ENCODE measurements around the gene RHOT2.

Gene RHOT2

DNA sequence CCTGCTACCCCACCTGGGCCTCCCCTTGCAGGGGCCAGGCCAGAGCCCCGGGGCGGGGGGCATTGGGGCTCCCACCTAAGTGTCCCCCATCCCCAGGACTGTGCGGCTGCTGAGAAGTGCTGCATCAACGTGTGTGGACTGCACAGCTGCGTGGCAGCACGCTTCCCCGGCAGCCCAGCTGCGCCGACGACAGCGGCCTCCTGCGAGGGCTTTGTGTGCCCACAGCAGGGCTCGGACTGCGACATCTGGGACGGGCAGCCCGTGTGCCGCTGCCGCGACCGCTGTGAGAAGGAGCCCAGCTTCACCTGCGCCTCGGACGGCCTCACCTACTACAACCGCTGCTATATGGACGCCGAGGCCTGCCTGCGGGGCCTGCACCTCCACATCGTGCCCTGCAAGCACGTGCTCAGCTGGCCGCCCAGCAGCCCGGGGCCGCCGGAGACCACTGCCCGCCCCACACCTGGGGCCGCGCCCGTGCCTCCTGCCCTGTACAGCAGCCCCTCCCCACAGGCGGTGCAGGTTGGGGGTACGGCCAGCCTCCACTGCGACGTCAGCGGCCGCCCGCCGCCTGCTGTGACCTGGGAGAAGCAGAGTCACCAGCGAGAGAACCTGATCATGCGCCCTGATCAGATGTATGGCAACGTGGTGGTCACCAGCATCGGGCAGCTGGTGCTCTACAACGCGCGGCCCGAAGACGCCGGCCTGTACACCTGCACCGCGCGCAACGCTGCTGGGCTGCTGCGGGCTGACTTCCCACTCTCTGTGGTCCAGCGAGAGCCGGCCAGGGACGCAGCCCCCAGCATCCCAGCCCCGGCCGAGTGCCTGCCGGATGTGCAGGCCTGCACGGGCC lies 35.2 kb upstream of the RHOT2 start:
- DNase-seq (ENCODE audit: low read depth in 2 of 2) = no peak

DNA sequence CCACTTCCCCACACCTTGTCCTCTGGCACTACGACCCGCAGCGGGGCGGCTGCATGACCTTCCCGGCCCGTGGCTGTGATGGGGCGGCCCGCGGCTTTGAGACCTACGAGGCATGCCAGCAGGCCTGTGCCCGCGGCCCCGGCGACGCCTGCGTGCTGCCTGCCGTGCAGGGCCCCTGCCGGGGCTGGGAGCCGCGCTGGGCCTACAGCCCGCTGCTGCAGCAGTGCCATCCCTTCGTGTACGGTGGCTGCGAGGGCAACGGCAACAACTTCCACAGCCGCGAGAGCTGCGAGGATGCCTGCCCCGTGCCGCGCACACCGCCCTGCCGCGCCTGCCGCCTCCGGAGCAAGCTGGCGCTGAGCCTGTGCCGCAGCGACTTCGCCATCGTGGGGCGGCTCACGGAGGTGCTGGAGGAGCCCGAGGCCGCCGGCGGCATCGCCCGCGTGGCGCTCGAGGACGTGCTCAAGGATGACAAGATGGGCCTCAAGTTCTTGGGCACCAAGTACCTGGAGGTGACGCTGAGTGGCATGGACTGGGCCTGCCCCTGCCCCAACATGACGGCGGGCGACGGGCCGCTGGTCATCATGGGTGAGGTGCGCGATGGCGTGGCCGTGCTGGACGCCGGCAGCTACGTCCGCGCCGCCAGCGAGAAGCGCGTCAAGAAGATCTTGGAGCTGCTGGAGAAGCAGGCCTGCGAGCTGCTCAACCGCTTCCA lies 34.4 kb upstream of the RHOT2 start:
- no peak for DNase-seq (ENCODE audit: low read depth in 2 of 2)

DNA sequence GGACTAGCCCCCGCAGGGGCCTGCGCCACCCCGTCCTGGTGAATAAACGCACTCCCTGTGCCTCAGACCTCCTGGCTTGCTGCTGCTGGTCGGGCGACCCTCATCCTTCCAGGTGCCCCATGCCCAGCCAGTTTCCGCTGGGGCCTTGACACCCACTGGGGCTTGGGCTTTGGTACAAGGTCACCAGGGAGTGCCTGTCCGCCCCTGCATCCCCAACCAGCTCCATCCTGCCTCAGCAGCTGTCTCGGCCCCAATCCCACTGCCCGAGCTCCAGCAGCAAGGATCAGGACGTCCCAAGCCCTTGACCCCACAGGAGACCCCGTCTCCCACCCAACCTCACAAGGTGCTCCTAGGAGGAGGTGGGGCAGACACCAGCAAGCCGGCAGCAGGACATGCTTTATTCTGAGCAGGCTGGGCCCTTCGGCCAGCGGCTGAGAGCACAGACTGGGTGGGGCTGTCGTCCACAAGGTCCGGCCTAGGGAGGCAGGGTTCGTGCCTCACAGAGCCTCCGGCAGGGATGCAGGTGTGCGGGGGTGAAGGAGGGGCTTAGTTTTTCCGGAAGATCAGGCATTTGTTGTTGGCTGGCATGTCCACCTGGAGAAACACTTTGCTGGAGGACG lies 33.8 kb upstream of the RHOT2 start:
- no peak for DNase-seq (ENCODE audit: low read depth in 2 of 2)

DNA sequence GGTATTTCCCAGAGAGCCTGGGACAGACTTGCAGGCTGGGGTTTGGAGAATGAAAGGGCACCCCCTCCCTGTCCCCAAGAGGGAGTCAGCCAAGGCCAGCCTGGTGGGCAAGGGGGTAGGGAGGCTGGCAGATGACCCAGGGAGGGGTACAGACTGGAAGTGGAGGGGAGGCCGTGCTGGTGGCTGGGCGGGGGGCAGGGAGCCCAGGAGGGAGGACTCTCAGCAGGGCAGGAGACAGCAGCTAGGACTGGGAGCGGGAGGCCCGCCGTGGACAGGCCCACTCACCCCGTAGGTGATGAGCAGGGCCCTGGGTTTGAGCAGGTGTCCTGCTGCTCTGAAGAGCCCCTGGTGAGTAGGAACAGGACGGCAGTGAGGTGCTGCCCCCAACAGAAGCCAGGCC lies 32.9 kb upstream of the RHOT2 start:
- no peak for DNase-seq (ENCODE audit: low read depth in 2 of 2)

DNA sequence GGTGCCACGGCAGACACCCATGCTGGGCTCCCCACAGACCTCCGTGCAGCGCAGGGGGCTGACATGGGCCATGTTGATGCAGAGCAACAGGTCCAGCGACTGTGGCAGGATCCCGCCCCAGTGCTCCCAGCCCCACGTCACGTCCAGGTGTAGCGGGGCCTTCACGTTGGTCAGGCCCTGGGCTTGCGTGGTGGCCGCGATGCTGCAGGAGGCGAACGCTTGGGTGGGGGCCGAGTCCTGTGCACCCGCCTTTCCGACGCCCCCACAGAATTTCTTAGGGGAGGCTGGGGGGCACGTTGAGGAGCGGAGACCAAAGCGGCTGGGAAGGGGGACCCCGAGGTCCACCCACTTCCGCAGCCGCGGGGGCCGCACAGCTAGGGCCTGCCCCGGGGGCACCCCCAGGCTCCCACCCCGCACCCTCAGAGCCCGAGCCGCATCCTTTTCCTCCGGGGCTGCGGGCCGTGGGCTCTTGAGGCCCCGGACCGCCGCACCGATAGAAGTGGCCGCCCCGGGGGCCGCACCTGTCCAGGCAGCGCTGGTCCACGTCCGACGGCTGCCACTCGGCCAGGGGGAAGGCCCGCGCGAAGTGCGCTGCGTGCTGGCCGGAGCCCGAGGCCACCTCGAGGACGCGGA lies 32.2 kb upstream of the RHOT2 start:
- no peak for DNase-seq (ENCODE audit: low read depth in 2 of 2)

DNA sequence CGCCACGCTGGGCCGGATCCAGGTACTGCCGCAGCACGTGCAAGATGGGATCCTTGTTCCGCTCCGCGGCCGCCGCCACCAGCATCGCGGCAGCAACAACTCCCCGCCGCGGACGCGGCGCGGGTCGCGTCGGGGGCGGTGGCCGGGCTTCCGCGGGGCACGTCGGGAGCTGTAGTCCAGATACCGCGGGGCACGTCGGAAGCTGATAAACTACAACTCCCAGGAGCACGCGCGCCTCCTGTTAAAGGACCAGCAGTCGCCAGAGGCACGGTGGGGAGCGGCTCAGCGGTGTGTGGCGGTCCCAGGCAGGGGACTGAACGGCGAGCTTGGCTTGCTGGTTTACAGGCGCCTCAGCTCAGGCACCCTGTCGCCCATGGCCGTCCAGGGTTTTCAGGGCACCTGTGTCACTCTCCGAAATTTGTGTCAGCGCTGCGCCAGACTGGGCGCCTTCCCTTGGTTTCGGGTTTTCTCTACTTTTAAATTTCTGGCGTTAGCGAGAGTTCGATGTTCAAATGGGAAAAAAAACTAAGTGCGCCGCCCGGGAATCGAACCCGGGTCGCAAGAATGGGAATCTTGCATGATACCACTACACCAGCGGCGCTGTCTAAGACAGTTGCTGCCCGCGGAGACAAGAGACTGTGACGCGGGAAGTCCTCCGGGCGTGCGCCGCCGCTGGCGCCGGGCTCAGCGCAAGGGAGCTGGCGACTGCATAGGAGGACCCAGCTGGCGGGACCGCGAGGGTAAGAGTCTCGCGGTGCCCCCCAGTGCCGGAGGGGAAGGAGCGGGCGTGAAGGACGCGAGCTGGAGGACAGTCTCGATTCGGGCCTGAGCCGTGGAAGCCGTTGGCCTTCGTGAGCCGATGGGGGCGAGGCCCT lies 31.5 kb upstream of the RHOT2 start, which contains the start of gene METTL26:
TSS of gene METTL26 (minus strand) at position 100 of the 875 bp plus-strand sequence. CDS start at position 85, 15 bp downstream.
- peak; percentile 85 to 89 for DNase-seq (ENCODE audit: low read depth in 2 of 2)

DNA sequence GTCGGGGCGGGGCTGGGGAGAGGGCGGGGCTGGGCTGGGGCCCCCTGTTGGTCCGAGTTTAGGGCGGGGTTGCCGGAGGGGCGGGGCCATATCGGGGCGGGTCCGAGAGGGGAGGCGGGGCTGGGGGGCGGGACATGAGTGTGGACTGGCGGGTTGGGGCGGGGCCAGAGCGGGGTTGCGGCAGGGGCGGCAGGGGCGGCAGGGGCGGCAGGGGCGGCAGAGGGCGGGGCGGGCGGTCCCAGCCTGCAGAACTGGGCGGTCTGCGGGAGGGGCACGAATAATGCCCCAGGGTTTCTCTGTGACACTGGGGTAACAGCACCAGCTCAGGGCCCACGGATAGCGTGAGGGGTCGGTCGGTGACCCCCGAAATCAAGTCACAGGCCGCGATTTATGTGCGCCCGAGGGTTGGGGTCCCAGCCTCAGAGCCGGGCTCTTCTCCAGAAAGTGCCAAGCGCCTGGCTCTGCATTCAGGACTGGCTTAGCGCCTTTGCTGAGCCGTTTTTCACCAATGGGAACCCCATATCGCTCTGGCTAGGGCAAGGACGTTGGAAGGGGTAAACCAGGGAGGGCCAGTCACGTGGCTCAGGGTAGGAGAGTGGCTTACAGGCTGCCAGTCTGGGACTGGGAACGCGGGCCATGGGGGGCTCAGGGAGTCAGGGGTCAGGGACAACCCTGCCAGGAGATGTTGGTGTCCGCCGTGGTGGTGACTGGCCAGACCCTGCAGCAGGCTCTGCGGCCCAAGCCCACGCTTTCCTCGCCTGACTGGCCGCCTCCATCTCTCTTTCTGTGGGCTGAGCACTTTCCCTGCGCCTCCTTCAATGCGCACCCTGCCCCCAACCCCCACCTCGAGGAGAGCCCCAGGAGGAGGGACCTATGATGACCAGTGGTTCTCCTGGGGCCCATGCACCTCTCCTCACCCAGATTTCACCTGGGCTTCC lies 30.6 kb upstream of the RHOT2 start:
- DNase-seq (ENCODE audit: low read depth in 2 of 2) = peak; percentile 79 to 81

DNA sequence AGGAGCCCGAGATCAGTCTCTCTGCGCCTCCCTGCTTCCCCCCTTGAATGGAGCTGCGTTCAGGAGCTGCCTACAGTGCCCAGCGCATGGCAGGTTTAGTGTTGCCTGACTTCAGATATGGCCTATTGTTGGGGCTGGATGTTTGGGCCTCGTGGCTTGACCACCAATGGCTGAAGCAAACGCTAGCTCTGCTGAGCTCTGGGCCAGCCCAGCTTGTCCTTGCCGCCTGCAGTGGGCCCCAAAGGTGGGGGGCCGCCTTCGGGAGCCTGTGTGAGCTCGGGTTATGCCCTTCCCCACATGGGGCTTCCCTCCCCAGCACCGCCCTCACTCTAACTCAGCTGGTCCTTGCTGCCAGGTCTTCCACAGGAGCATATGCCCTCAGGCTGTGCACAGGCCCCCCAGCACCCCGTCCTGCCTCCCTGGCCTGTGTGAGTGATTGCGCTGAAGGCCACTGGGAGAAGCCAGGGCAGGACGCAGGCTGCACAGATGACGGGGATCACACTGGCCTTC lies 29.8 kb upstream of the RHOT2 start:
- no peak for DNase-seq (ENCODE audit: low read depth in 2 of 2)

DNA sequence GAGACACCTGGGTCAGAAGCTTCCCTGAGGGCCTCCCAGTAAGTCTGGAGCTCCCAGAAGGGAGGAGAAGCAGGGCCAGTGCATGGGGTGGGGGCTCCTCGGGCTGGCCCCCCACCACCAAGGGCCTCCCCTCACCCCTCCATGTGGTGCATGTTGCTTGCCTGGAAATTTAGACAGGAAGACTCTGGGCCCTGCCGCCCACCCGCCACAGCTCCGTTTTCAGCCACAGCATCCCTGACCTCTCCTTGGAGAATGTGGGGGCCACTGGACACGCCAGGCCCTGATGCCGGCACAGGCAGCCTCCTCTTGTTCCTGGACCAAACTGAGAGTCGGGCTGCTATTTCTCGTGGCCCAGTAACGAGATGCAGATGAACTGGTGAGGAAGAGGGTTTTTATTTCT lies 29.1 kb upstream of the RHOT2 start:
- no peak for DNase-seq (ENCODE audit: low read depth in 2 of 2)

DNA sequence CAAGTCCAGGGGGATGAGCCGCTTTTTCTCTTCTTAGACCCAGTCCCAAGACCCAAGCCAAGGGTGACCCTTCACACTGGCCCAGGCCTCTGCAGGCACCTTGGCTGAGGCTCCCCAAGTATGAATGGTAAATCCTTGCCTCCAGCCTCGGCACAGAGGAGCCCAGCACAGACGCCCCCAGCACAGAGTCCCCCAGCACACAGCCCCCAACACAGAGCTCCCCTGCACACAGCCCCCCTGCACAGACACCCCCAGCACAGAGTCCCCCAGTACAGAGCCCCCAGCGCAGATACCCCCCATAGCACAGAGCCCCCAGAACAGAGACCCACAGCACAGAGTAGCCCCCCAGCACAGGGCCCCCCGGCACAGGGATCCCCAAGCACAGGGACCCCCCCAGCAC lies 27.3 kb upstream of the RHOT2 start:
- no peak for DNase-seq (ENCODE audit: low read depth in 2 of 2)

DNA sequence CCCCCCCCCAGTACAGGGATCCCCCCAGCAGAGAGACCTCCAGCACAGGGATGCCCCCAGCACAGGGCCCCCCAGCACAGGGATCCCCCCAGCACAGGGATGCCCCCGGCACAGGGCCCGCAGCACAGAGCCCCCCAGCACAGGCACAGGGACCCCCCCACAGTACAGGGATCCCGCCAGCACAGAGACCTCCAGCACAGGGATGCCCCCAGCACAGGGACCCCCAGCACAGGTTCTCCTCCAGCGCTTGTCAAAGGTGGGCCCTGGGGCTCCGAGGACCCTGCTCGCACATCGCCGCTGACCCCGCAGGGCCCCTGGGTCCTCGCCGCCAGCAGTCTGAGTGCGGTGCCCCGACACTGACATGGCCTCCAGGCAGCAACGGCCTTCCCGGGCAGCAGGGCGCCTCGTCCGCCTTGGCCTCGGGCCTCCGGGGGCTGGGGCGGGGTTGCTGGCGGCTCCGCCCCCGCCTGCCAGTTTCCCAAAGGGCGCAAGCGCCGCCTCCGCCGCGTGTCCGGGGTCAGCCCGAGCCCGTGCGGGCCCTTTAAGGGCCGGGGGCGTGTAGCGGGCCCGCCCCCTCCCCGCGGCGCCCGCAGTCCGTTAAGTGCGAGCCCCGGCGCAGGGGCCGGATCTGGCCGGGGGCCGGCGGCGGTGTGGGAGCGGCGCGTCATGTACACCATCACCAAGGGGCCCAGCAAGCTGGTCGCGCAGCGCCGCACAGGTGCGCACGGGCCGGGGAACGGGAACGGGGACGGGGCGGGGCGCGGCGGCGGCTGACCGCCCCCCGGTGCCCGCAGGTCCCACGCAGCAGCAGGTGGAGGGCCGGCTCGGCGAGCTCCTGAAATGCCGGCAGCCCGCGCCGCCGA lies 26.4 kb upstream of the RHOT2 start, which contains the start of gene MCRIP2:
TSS of gene MCRIP2 (plus strand) at position 503 of the 863 bp plus-strand sequence. CDS start at position 667, 164 bp downstream.
- peak; percentile 25 to 63 for DNase-seq (ENCODE audit: low read depth in 2 of 2)

DNA sequence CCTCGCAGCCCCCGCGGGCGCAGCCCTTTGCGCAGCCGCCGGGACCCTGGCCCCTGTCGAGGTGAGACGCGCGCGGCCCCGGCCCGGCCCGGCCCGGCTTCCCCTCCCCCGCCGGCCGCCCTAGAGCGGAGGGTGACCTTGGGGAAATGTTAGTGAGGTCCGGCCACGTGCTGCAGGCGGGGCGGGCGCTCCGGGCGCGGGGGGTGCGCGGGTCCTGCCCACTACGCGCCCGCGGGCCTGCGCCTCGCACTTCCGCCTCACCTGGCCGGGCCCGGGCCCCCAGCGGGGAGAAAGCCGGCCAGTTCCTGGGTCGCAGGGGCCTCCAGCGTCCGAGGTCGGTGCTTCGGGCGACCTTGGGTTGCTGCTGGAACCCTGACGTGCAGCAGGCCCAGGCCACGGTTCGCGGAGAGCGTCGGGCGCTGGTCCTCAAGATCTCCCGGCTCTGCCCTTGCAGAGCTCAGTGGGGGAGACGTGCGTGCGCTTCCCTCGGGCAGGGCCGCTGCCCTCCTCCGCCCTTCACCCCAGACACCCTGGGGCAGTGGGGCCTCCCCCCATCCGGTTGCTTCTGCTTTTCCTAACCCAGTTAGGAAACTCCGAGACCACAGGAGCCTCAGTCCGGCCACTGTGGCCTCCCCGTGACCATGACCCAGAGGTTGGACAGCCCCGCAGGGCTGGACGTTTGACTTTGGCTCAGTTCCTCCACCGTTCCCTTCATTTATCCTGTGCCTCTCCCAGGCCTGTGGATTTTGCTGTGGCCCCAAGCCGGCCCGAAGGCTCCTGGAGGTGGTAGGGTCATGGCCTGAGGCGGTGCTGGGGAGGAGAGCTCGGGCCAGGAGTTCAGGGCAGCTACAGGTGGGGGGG lies 25.5 kb upstream of the RHOT2 start:
- DNase-seq (ENCODE audit: low read depth in 2 of 2) = no peak

DNA sequence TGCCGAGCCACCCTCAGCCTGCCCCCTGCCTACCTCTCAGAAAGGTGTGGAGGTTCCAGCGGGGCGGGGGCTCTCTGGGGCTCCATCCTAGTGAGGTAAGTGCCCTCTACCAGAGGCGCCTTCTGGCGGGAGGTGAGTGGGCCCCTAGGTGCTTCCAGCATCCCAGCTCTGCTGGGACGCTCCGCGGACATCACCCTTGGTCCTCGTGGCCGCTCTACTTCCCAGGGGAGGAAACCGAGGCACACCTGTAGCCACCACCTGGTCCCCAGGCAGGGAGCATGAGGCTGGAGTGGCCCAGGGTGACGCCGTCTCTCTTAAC lies 24.9 kb upstream of the RHOT2 start:
- no peak for DNase-seq (ENCODE audit: low read depth in 2 of 2)

DNA sequence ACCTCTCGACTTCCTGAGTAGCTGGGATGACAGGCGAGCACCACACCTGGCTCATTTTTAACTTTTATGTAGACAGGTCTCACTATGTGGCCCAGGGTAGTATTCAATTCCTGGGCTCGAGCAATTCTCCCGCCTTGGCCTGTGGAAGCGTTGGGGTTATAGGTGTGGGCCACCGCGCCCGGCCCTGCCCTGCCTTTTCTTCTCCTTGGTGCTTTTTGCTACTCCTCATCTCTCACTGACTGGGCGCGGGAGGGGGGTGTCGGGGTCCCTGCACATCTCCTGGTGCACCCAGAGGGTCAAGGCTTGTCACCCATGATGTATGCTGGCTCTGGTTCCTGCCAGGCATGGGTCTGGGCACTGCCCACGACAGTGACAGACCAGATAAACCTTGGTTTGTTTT lies 23.4 kb upstream of the RHOT2 start:
- no peak for DNase-seq (ENCODE audit: low read depth in 2 of 2)

DNA sequence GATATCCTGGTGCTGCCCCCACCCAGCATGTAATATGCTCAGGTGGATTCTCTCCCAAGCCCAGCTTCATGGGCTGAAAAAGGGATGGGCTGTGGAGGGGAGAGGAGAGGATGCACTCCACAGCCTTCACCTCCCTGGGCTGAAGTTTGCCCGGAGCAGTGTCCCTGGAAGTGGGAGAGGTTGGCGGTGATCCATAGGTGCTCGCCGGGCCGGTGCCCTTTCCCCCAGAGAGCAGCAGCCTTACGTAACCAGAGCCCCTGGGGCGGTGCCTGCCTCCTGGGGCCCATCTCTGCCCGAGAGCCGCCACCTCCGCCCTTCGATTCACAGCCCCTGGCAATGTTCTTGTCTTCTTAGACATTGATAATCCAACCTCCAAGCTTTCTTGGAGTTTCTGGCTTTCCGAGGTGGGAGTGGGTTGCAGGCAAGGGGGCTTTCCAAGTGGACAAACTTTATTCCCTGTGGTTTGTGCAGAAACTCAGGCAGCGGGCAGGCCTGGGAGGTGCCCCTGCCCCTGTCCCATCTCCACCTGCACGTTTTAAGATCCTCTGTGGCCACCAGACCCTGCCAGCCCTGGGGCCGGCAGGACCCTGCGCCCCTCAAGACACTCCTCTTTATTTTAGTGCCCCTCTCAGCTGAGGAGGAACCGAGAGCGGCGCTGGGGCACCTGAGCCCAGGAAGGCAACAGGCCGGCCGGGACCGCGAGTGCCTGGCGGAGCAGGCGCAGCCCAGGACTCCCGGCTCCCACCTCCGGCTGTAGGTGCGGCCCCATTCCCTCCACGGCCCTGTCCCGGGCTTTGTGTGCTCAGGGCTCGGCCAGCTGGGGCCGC lies 21.9 kb upstream of the RHOT2 start:
- DNase-seq (ENCODE audit: low read depth in 2 of 2) = no peak

DNA sequence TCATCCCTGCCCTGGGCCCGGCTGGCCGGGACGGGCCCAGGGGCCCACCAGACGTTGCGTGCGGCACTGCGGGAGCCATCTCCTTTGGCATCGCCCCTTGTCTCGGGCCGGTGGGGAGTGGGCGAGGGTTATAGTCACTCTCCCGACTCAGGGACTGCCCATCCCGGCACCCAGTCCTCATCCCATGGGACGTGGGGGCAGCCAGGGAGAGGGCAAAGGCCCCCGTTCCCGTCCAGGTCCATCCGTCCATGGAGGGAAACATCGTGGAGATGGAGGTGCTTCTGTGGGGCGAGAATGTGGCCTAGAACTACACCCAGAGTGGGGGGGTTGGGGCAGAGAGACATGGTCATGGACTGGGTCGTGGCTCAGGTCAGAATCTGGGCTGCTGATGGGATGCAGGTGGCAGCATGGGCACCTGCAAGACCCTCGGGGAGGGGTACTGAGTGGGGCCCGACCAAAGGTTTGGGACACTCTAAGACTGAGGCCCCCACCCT lies 21.2 kb upstream of the RHOT2 start:
- no peak for DNase-seq (ENCODE audit: low read depth in 2 of 2)
